Measurements from ENCODE around the gene IL12RB1.
A peak's percentile ranks its signal among the peaks of the same experiment; 100 is the strongest.
"Not testable (repeated sequence)": the region's sequence is repeated elsewhere in the genome, so short reads cannot be mapped to it uniquely, and the experiment has no call there.

The IL12RB1 gene

GRCh38 chr19:18113827-18114226 lies 27.1 kb upstream of the IL12RB1 start:
- no peak for FAIRE-seq
- DNase-seq (ENCODE audit: insufficient read length, low spot score) = no peak

- peak; percentile 96 for FAIRE-seq
- peak; percentile 72 for DNase-seq (ENCODE audit: insufficient read length, low spot score)
Observed at GRCh38 chr19:18112989-18113478, 26.3 kb upstream of the IL12RB1 start.

- no peak for DNase-seq (ENCODE audit: insufficient read length, low spot score)
- no peak for FAIRE-seq
Observed at GRCh38 chr19:18110609-18111232, 24.0 kb upstream of the IL12RB1 start.

- peak; percentile 54 for FAIRE-seq
- no peak for DNase-seq (ENCODE audit: insufficient read length, low spot score)
Observed at GRCh38 chr19:18109733-18110608, 23.2 kb upstream of the IL12RB1 start.

- FAIRE-seq (no peak), DNase-seq (ENCODE audit: insufficient read length, low spot score) (no peak)
Observed at GRCh38 chr19:18109341-18109732, 22.6 kb upstream of the IL12RB1 start.

- DNase-seq (ENCODE audit: insufficient read length, low spot score) (no peak), FAIRE-seq (no peak)
Observed at GRCh38 chr19:18108897-18109296, 22.2 kb upstream of the IL12RB1 start.

- DNase-seq (ENCODE audit: insufficient read length, low spot score) (no peak), FAIRE-seq (no peak)
Observed at GRCh38 chr19:18107235-18107634, 20.5 kb upstream of the IL12RB1 start.

- not testable (repeated sequence) for FAIRE-seq; DNase-seq (ENCODE audit: insufficient read length, low spot score)
Observed at GRCh38 chr19:18105259-18105658, 18.5 kb upstream of the IL12RB1 start.

- FAIRE-seq = no peak
- DNase-seq (ENCODE audit: insufficient read length, low spot score) = no peak
Observed at GRCh38 chr19:18104793-18105131, 18.0 kb upstream of the IL12RB1 start.

GRCh38 chr19:18102916-18103542 lies 16.3 kb upstream of the IL12RB1 start:
- no peak for FAIRE-seq
- no peak for DNase-seq (ENCODE audit: insufficient read length, low spot score)

- no peak for FAIRE-seq
- DNase-seq (ENCODE audit: insufficient read length, low spot score) = no peak
Observed at GRCh38 chr19:18101268-18101667, 14.5 kb upstream of the IL12RB1 start.

- FAIRE-seq = no peak
- no peak for DNase-seq (ENCODE audit: insufficient read length, low spot score)
Observed at GRCh38 chr19:18100710-18101109, 14.0 kb upstream of the IL12RB1 start.

- no peak for FAIRE-seq
- no peak for DNase-seq (ENCODE audit: insufficient read length, low spot score)
Observed at GRCh38 chr19:18099623-18099995, 12.9 kb upstream of the IL12RB1 start.

GRCh38 chr19:18098891-18099622 lies 12.3 kb upstream of the IL12RB1 start:
- FAIRE-seq = peak; percentile 98
- DNase-seq (ENCODE audit: insufficient read length, low spot score) = peak; percentile 67

GRCh38 chr19:18097993-18098890 lies 11.5 kb upstream of the IL12RB1 start:
- DNase-seq (ENCODE audit: insufficient read length, low spot score) (no peak), FAIRE-seq (peak; percentile 79)

- DNase-seq (ENCODE audit: insufficient read length, low spot score) (peak; percentile 84), FAIRE-seq (peak; percentile 71)
Observed at GRCh38 chr19:18097217-18097992, 10.7 kb upstream of the IL12RB1 start, which contains the start of gene MAST3. Gene MAST3, plus strand, starts transcription at chr19:18097778. Its CDS starts 15 bp downstream, at chr19:18097793.

GRCh38 chr19:18096258-18096657 lies 9.5 kb upstream of the IL12RB1 start:
- no peak for FAIRE-seq
- DNase-seq (ENCODE audit: insufficient read length, low spot score) = no peak

- no peak for FAIRE-seq
- no peak for DNase-seq (ENCODE audit: insufficient read length, low spot score)
Observed at GRCh38 chr19:18093439-18094161, 6.9 kb upstream of the IL12RB1 start.

Data from GM19239 (cell line).